Stimulated activated CD4-positive, alpha-beta T cell treated with anti-CD3 and anti-CD28 coated beads, Interleukin-12 subunit alpha, Interleukin-12 subunit beta, amount 100 ng/mL, for 4 hours (primary cell): ENCODE results near the gene NHS.
"Not testable (repeated sequence)": the region's sequence is repeated elsewhere in the genome, so short reads cannot be mapped to it uniquely, and the experiment has no call there.

ENCODE experiments used
- DNase-seq: peaks from one replicate; pipeline ENCODE4 v3.0.0-alpha.2; 2020

The NHS gene

GRCh38 chrX:17553961-17554482 lies 179.0 kb downstream of the NHS start:
- DNase-seq = no peak

- DNase-seq = no peak
Measured at GRCh38 chrX:17554914-17555313, 179.9 kb downstream of the NHS start.

GRCh38 chrX:17555846-17556245 lies 180.8 kb downstream of the NHS start:
- DNase-seq = no peak

- DNase-seq = no peak
Measured at GRCh38 chrX:17559728-17560379, 184.9 kb downstream of the NHS start.

GRCh38 chrX:17560385-17560784 lies 185.4 kb downstream of the NHS start:
- DNase-seq = no peak

- DNase-seq = no peak
Measured at GRCh38 chrX:17563076-17563475, 188.1 kb downstream of the NHS start.

- no peak for DNase-seq
Measured at GRCh38 chrX:17563515-17563914, 188.5 kb downstream of the NHS start.

GRCh38 chrX:17564689-17565409 lies 189.8 kb downstream of the NHS start:
- DNase-seq = no peak

- DNase-seq = no peak
Measured at GRCh38 chrX:17566740-17567139, 191.7 kb downstream of the NHS start.

GRCh38 chrX:17567187-17567586 lies 192.2 kb downstream of the NHS start:
- no peak for DNase-seq

- no peak for DNase-seq
Measured at GRCh38 chrX:17567821-17568220, 192.8 kb downstream of the NHS start.

- DNase-seq = not testable (repeated sequence)
Measured at GRCh38 chrX:17568804-17569203, 193.8 kb downstream of the NHS start.

- DNase-seq = no peak
Measured at GRCh38 chrX:17579026-17579425, 204.0 kb downstream of the NHS start.

- no peak for DNase-seq
Measured at GRCh38 chrX:17580539-17581152, 205.6 kb downstream of the NHS start.

GRCh38 chrX:17581641-17582040 lies 206.6 kb downstream of the NHS start:
- DNase-seq = no peak

- DNase-seq = no peak
Measured at GRCh38 chrX:17584248-17584681, 209.3 kb downstream of the NHS start.

GRCh38 chrX:17585006-17585405 lies 210.0 kb downstream of the NHS start:
- no peak for DNase-seq

- DNase-seq = no peak
Measured at GRCh38 chrX:17587366-17587765, 212.4 kb downstream of the NHS start.

GRCh38 chrX:17588303-17588702 lies 213.3 kb downstream of the NHS start:
- no peak for DNase-seq

- peak; percentile 12 for DNase-seq
Measured at GRCh38 chrX:17590892-17591740, 216.1 kb downstream of the NHS start.

- no peak for DNase-seq
Measured at GRCh38 chrX:17591741-17592110, 216.7 kb downstream of the NHS start.

- DNase-seq = no peak
Measured at GRCh38 chrX:17592117-17592516, 217.1 kb downstream of the NHS start.

GRCh38 chrX:17594693-17595092 lies 219.7 kb downstream of the NHS start:
- no peak for DNase-seq
